ACC112 (cell line): ENCODE results near the gene ASCC2.

Source experiments
- H2AFZ ChIP-seq: fragments of 200-600 bp; sonication (generic); one replicate; pipeline ENCODE4 v1.6.0; 2017; ENCODE audit warnings: antibody characterized with exemption, low read length; ENCODE audit not compliant: unreplicated experiment
- H3K27ac ChIP-seq: fragments of 200-600 bp; sonication (generic); 2 replicates; pipeline ENCODE4 v1.5.1; 2014; ENCODE audit warnings: low read depth, mild to moderate bottlenecking, antibody characterized with exemption, low read length, moderate library complexity
- H3K27me3 ChIP-seq: fragments of 200-600 bp; sonication (generic); 2 replicates; pipeline ENCODE4 v1.6.1; 2014; ENCODE audit warnings: mild to moderate bottlenecking, antibody characterized with exemption, low read length, moderate library complexity, mixed read lengths; ENCODE audit not compliant: insufficient read depth
- H3K36me3 ChIP-seq: fragments of 200-600 bp; sonication (generic); 2 replicates; pipeline ENCODE4 v1.6.1; 2016; ENCODE audit warnings: mild to moderate bottlenecking, antibody characterized with exemption, low read length, moderate library complexity, mixed read lengths; ENCODE audit not compliant: insufficient read depth
- H3K4me1 ChIP-seq: fragments of 200-600 bp; sonication (generic); one replicate; pipeline ENCODE4 v1.6.1; 2016; ENCODE audit warnings: low read length, mixed read lengths; ENCODE audit not compliant: insufficient read depth, unreplicated experiment, control insufficient read depth
- H3K4me3 ChIP-seq: fragments of 200-600 bp; sonication (generic); 2 replicates; pipeline ENCODE4 v1.5.1; 2014; ENCODE audit warnings: mild to moderate bottlenecking, low read depth, low read length
- H3K79me2 ChIP-seq: fragments of 200-600 bp; sonication (generic); one replicate; pipeline ENCODE4 v1.6.0; 2016; ENCODE audit warnings: low read length; ENCODE audit not compliant: control insufficient read depth, unreplicated experiment, insufficient read depth

Gene ASCC2

DNA sequence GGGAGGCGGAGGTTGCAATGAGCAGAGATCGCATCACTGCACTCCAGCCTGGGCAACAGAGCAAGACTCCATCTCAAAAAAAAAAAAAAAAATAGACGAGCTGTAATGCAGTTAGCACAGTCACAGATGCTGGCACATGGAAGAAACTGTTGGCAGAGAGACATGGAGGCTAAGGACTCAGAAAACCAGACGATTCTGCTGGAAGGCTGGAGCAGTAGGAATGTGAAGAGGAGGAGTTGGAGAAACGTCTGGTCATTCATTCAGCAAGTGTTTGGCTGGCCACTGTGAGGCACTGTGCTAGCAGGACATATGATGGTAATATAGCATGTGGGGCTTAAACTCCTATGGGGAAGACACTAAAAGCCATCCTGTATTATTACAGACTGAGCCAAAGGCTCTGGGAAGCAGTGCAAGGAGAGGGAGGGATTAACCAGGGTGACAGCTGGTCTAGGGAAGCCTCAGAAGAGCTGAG lies 65.9 kb downstream of the ASCC2 start:
- no peaks in the 10 kb centered on the region for H3K27me3 ChIP-seq
- H2AFZ ChIP-seq: no peak overlapping the region
- no peak overlapping the region for H3K4me3 ChIP-seq
- peaks cover 3% of the 10 kb centered on the region for H3K4me1 ChIP-seq
- H3K27ac ChIP-seq: no peak overlapping the region
- peaks cover 16% of the 10 kb centered on the region for H3K79me2 ChIP-seq
- H3K36me3 ChIP-seq: no peaks in the 10 kb centered on the region

DNA sequence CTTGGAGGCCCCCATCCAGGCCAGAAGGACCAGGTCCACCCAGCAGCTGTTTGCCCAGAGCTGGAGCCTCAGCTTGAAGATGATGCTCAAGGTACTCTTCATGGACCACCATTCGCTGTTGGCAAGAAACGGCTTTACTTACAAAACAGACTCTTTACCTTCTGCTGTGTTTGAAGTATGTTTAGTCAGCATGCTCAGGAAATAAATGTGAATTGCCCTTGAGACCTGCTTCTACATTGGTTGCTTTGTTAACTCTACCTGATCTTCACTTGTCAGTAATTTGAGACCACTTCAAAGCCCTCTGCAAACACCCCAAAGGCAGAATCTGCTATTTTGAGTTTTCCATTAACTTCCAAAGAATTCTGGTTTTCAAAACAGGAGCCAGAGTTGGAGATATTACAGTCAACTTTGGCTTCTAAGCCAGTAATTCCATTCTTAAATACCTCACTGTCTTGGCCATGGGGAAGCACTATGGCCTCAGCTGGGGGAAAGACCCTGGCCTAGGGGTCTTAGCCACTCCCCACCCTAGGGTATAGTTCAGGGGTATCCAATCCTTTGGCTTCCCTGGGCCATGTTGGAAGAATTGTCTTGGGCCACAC lies 68.3 kb downstream of the ASCC2 start:
- Histone ChIP-seq H3K4me1 (peaks cover 3% of the 10 kb centered on the region), H3K79me2 (peaks cover 26% of the 10 kb centered on the region), H3K27ac (no peak overlapping the region), H2AFZ (no peak overlapping the region), H3K4me3 (no peak overlapping the region), H3K27me3 (no peaks in the 10 kb centered on the region), H3K36me3 (no peaks in the 10 kb centered on the region)

DNA sequence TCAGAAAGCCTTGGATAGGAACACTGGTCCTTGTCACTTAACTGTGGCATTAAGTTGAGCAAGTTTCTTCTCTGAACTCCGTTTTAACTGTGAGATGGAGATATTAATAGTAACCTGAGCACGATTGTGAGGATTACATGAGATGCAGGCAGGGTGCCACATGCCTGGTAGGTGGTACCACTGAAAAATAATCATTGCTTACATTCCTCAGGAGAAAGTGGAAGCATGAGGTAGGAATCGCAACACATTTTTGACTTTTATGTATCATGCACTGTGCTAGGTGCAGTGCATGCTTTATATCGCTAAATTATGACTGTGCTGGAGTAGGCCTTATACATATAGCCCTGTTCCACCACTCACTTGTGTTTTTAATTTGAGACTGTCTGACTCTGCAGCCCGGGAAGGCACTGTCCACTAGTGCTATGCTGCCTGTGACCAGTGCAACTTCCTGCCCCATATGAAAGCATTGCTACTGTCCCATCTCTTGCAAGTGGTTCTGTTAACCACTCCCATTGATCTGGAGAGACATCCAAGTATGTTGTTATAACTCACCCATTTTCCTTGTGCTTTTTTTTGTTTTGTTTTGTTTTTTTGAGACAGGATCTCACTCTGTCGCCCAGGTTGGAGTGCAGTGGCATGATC lies 69.9 kb downstream of the ASCC2 start:
- Histone ChIP-seq H3K4me3 (peak overlapping the region; percentile 97), H3K4me1 (peaks cover 2% of the 10 kb centered on the region), H3K79me2 (peaks cover 26% of the 10 kb centered on the region), H3K27ac (no peak overlapping the region; the same call in 1 of the 2 replicates), H3K36me3 (no peaks in the 10 kb centered on the region), H2AFZ (no peak overlapping the region), H3K27me3 (no peaks in the 10 kb centered on the region)

DNA sequence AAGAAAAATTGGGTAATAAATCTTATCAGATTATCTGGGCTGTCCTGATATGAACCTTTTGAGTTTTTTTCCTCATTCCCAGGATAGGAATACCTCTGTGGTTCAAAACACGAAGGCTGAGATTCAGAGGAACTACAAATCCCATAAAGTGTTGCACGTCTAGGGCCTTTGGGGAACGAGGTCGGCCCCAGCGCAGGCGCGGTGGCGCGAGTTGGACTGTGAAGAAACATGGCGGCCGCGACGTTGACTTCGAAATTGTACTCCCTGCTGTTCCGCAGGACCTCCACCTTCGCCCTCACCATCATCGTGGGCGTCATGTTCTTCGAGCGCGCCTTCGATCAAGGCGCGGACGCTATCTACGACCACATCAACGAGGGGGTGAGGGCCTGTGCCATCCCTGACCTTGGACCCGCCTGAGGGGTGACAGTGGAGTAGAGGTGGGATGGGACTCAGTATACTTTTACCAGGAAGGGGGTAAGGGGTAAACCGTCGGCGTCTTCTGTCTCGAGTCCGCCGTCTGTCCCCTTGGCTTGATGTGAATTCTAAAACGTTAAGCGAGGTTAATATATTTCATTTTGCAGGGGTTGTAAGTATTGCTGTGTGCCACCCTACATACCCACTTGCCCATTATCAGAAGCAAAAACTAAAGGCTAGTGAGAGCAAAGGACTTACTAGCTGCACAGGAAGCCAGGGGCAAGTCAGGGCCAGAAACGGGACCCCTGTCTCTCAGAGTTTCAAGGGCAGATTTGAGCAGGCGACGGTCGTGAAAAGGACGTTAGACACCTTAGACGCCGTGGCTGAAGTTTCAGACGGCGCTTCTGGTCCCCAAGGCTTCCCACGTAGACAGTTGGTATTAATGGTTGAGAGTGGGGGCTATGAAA lies 70.7 kb downstream of the ASCC2 start, which contains the start of gene UQCR10:
Gene UQCR10, plus strand, starts transcription at position 199 of the 881 bp plus-strand sequence. Its CDS starts 30 bp downstream, at position 229.
- no peaks in the 10 kb centered on the region for H3K27me3 ChIP-seq
- H3K79me2 ChIP-seq: peaks cover 26% of the 10 kb centered on the region
- peak within 1 kb of the TSS; percentile 83 for H3K27ac ChIP-seq
- H2AFZ ChIP-seq: peak within 1 kb of the TSS; percentile 90
- H3K4me1 ChIP-seq: no peaks in the 10 kb centered on the region
- H3K36me3 ChIP-seq: no peaks in the 10 kb centered on the region
- H3K4me3 ChIP-seq: peak within 1 kb of the TSS; percentile 97

DNA sequence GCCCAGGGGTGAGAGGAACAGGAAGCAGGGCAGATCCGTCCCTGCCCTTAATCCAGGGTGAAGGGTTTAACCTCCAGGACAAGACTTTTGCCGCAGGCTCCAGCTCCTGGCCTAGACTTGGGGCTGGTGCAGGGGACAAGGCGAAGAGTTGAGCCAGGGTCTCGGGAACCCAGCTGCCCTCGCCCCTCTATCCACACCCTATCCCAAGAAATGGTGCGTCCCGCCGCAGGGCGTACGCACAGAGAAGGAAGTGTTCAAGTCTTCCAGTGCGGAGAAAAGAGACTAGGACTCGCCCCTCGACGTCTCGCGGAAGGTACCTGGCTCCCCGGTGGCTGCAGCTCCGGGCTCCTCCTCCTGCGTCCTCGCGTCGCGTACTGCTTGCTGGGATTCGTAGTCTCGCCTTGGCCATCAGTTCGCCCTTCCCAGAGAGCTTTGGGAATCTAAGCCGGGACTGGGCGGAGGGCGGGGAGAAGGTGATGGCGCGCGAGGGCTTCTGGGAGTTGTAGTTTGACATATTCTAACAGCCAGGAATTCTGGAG lies 71.4 kb downstream of the ASCC2 start, which contains the start of gene ZMAT5:
Gene ZMAT5, minus strand, starts transcription at position 376 of the 539 bp plus-strand sequence. CDS start 18,463 bp downstream, outside the sequence.
- H3K4me1 ChIP-seq: no peaks in the 10 kb centered on the region
- peak within 1 kb of the TSS; percentile 83 for H3K27ac ChIP-seq
- H2AFZ ChIP-seq: peak within 1 kb of the TSS; percentile 90
- no peaks in the 10 kb centered on the region for H3K27me3 ChIP-seq
- no peaks in the 10 kb centered on the region for H3K36me3 ChIP-seq
- peaks cover 26% of the 10 kb centered on the region for H3K79me2 ChIP-seq
- peak within 1 kb of the TSS; percentile 97 for H3K4me3 ChIP-seq

DNA sequence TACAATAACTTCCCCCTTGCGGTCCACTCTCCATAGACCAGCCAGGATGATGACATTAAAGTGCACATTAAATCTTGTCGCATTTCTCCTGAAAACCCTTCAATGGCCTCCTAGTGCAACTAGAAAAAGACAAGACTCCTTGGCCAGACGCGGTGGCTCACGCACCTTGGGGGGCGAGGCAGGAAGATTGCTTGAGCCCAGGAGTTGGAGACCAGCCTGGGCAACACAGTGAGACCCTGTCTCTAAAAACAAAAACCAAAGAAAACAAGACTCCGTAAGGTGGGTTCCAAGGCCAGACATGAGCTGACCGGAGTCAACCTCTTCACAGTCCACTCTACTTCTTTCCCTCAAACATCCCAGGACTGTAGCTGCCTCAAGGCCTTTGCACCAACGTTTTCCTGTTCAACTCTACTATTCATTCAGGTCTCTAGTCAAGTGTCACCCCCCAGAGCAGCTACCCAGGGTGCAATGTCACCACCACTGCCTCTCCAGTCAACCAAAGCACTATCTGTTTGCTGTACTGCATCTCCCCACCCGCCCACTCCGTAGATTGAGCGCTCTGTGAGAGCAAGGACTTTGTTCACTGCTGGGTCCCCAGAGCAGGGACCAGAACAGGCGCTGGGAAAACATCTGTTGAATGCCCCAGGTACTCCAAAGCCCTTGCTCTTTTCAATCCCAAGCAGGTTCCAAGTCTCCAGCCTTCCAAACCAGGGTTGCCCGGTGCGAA lies 72.0 kb downstream of the ASCC2 start:
- H3K27me3 ChIP-seq: no peaks in the 10 kb centered on the region
- peak overlapping the region; percentile 97 for H3K4me3 ChIP-seq
- H3K4me1 ChIP-seq: no peaks in the 10 kb centered on the region
- H2AFZ ChIP-seq: peak overlapping the region; percentile 85
- no peak overlapping the region for H3K27ac ChIP-seq
- H3K36me3 ChIP-seq: no peaks in the 10 kb centered on the region
- H3K79me2 ChIP-seq: peaks cover 26% of the 10 kb centered on the region

DNA sequence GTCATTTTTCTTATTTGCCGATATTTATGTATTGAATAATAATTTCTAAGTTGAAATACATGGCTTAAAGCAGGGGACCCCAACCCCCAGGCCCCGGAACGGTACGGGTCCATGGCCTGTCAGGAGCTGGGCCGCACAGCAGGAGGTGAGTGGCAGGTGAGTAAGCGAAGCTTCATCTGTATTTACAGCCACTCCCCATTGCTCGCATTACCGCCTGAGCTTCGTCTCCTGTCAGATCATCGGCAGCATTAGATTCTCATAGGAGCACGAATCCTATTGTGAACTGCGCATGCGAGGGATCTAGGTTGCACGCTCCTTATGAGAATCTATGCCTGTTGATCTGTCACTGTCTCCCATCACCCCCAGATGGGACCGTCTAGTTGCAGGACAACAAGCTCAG lies 75.8 kb downstream of the ASCC2 start:
- peaks cover 10% of the 10 kb centered on the region for H3K79me2 ChIP-seq
- H3K27ac ChIP-seq: no peak overlapping the region
- no peak overlapping the region for H2AFZ ChIP-seq
- H3K36me3 ChIP-seq: no peaks in the 10 kb centered on the region
- H3K4me1 ChIP-seq: no peaks in the 10 kb centered on the region
- no peak overlapping the region for H3K4me3 ChIP-seq
- no peaks in the 10 kb centered on the region for H3K27me3 ChIP-seq

DNA sequence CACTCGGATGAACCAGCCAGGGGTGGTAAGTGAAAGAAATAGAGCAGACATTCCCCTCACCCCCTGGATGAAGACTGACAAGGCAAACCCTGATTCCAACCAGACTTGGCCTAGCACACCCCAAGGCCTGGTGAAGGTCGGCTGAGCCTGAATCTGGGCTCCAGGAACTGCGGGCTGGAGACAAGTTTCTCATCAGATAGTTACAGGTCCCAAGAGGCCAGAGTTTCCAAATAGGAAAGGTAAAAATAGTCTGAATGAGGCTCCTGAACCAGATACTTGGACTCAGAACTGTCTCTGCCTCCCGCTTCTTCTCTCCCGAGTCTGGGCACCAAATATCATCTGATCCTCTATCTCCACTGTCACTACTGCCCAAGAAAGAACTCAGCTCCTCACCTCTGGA lies 79.1 kb downstream of the ASCC2 start:
- no peaks in the 10 kb centered on the region for H3K27me3 ChIP-seq
- no peaks in the 10 kb centered on the region for H3K36me3 ChIP-seq
- H3K79me2 ChIP-seq: no peaks in the 10 kb centered on the region
- no peak overlapping the region for H3K4me3 ChIP-seq
- H2AFZ ChIP-seq: no peak overlapping the region
- H3K27ac ChIP-seq: no peak overlapping the region
- no peaks in the 10 kb centered on the region for H3K4me1 ChIP-seq

DNA sequence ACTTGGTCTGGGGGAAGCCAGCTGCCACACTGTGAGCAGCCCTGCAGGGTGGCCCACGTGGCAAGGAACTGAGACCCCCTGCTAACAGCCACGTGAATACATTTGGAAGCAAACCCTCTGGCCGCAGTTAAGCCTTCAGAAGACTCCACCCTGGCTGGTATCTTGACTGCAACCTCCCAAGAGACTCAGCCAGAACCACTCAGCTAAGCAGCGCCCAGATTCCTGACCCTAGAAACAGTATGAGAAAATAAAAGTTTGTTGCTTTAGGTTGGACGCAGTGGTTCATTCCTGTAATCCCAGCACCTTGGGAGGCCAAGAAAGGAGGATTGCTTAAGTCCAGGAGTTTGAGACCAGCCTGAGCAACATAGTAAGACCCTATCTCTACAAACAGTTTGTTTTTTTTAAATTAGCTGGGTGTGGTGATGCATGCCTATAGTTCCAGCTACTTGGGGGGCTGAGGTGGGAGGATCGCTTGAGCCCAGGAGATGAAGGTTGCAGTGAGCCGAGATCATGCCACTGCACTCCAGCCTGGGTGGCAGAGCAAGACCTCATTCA lies 79.9 kb downstream of the ASCC2 start:
- no peak overlapping the region for H2AFZ ChIP-seq
- H3K27ac ChIP-seq: no peak overlapping the region
- H3K79me2 ChIP-seq: no peaks in the 10 kb centered on the region
- H3K27me3 ChIP-seq: no peaks in the 10 kb centered on the region
- no peaks in the 10 kb centered on the region for H3K4me1 ChIP-seq
- no peaks in the 10 kb centered on the region for H3K36me3 ChIP-seq
- H3K4me3 ChIP-seq: no peak overlapping the region

DNA sequence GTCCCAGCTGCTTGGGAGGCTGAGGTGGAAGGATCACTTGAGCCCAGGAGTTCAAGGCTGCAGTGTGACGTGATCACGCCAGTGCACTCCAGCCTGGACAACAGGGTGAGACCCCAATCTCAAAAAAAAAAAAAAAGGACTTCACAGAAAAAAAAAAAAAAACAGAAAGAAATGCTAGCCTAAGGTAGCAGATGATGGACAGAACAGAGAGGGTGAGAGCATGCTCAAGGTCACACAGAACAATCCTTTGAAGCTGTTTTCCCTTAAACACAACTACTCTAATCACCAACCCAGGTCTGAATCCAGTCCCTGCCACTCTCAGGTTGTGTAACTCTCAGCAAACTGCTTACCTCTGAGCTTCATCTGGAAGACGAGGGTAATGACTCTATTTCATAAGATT lies 81.0 kb downstream of the ASCC2 start:
- no peaks in the 10 kb centered on the region for H3K27me3 ChIP-seq
- no peak overlapping the region for H2AFZ ChIP-seq
- H3K27ac ChIP-seq: no peak overlapping the region
- no peak overlapping the region for H3K4me3 ChIP-seq
- H3K4me1 ChIP-seq: no peaks in the 10 kb centered on the region
- no peaks in the 10 kb centered on the region for H3K36me3 ChIP-seq
- H3K79me2 ChIP-seq: no peaks in the 10 kb centered on the region
